Measurements from ENCODE around the gene ISM1. TPM values are rescaled to one million over a fixed set of nuclear protein-coding genes. Genes with fewer than 3 reads are reported as not detected.

Gene ISM1
- total RNA-seq, 1 donor from 2014 or later, result 4.1 TPM

- DNase-seq (no peak), ATAC-seq (no peak)
- no peak for TF ChIP-seq CTCF (IDR thresholded peaks at IDR 0.05)
- no peaks in the 10 kb centered on the region for H3K36me3 ChIP-seq
- H3K9me3 ChIP-seq, result no peaks in the 10 kb centered on the region
- no peaks in the 10 kb centered on the region for H3K4me1 ChIP-seq
- H3K4me3 ChIP-seq, result no peak overlapping the region
- no peak overlapping the region for H3K27ac ChIP-seq
- intact Hi-C loops (cut with DNase I), result no loop called here
- no peaks in the 10 kb centered on the region for H3K27me3 ChIP-seq
Measured at GRCh38 chr20:13263451-13263850, 42.4 kb downstream of the ISM1 start.

GRCh38 chr20:13264907-13265306 is 43.8 kb downstream of the ISM1 start:
- TF ChIP-seq CTCF (IDR thresholded peaks at IDR 0.05), result no peak
- Histone ChIP-seq H3K4me3 (no peak overlapping the region), H3K9me3 (no peaks in the 10 kb centered on the region), H3K4me1 (no peaks in the 10 kb centered on the region), H3K27me3 (no peaks in the 10 kb centered on the region), H3K36me3 (no peaks in the 10 kb centered on the region), H3K27ac (no peak overlapping the region)
- intact Hi-C loops (cut with DNase I), result no loop called here
- ATAC-seq (no peak), DNase-seq (no peak)

GRCh38 chr20:13265941-13266340 is 44.9 kb downstream of the ISM1 start:
- no peaks in the 10 kb centered on the region for H3K27me3 ChIP-seq
- no peaks in the 10 kb centered on the region for H3K4me1 ChIP-seq
- no peak overlapping the region for H3K27ac ChIP-seq
- DNase-seq (no peak), ATAC-seq (no peak)
- intact Hi-C loops (cut with DNase I), result no loop called here
- no peaks in the 10 kb centered on the region for H3K36me3 ChIP-seq
- H3K9me3 ChIP-seq, result no peaks in the 10 kb centered on the region
- no peak for TF ChIP-seq CTCF (IDR thresholded peaks at IDR 0.05)
- H3K4me3 ChIP-seq, result no peak overlapping the region

GRCh38 chr20:13267231-13267630 is 46.2 kb downstream of the ISM1 start:
- H3K27ac ChIP-seq, result no peak overlapping the region
- ATAC-seq, result peak; percentile 83
- no peaks in the 10 kb centered on the region for H3K36me3 ChIP-seq
- H3K4me3 ChIP-seq, result no peak overlapping the region
- peak; percentile 63 for DNase-seq
- H3K4me1 ChIP-seq, result no peaks in the 10 kb centered on the region
- H3K9me3 ChIP-seq, result no peaks in the 10 kb centered on the region
- intact Hi-C loops (cut with DNase I), result no loop called here
- no peak for TF ChIP-seq CTCF (IDR thresholded peaks at IDR 0.05)
- no peaks in the 10 kb centered on the region for H3K27me3 ChIP-seq

- no peak for DNase-seq
- Histone ChIP-seq H3K36me3 (no peaks in the 10 kb centered on the region), H3K9me3 (no peaks in the 10 kb centered on the region), H3K27me3 (no peaks in the 10 kb centered on the region), H3K4me3 (no peak overlapping the region), H3K27ac (no peak overlapping the region), H3K4me1 (no peaks in the 10 kb centered on the region)
- ATAC-seq, result no peak
- intact Hi-C loops (cut with DNase I), result no loop called here
- TF ChIP-seq CTCF (IDR thresholded peaks at IDR 0.05), result no peak
Measured at GRCh38 chr20:13268953-13269352, 47.9 kb downstream of the ISM1 start.

- no peak for ATAC-seq
- intact Hi-C loops (cut with DNase I), result no loop called here
Measured at GRCh38 chr20:13270211-13270610, 49.1 kb downstream of the ISM1 start.

More at GRCh38 chr20:13270211-13270610, 49.1 kb downstream of the ISM1 start:
- Histone ChIP-seq H3K9me3 (no peaks in the 10 kb centered on the region), H3K4me3 (no peak overlapping the region), H3K27ac (no peak overlapping the region), H3K27me3 (no peaks in the 10 kb centered on the region), H3K36me3 (no peaks in the 10 kb centered on the region), H3K4me1 (no peaks in the 10 kb centered on the region)
- no peak for DNase-seq
- TF ChIP-seq CTCF (IDR thresholded peaks at IDR 0.05), result no peak

Measured in upper lobe of right lung (tissue), 1 donor.